Caco-2 (cell line): ENCODE results near the gene DEPDC5. TPM values are rescaled to one million over a fixed set of nuclear protein-coding genes. Genes with fewer than 3 reads are reported as not detected.

Experiments
- BruUV-seq: library from RNA; stranded (reverse); fragments of 400-500 nt; replicated peaks from 2 replicates; lab custom pipeline; 2021; lab: Mats Ljungman, UMichigan
- CTCF ChIA-PET: fragments of 300-600 bp; sonication (Branson Sonifier 250); formaldehyde crosslinking; loops from one replicate; lab custom pipeline; 2022; ENCODE audit warnings: antibody characterized with exemption; lab: Charles Lee
- POLR2A ChIA-PET: fragments of 300-600 bp; sonication (Branson Sonifier 250); formaldehyde crosslinking; loops from one replicate; lab custom pipeline; 2022; ENCODE audit warnings: antibody characterized with exemption; lab: Charles Lee
- DNase-seq, 2 experiments: peaks; one replicate each; pipeline versions ENCODE4 v3.0.0 to v3.0.0-alpha.2; 2020 to 2022
- H3K27me3 ChIP-seq: replicated peaks from 2 replicates; pipeline ENCODE4 v1.6.0; 2011; ENCODE audit warnings: low read length; ENCODE audit not compliant: control insufficient read depth, insufficient read depth
- H3K36me3 ChIP-seq: 2 replicates; pipeline ENCODE4 v1.5.1; 2011; ENCODE audit warnings: low read length; ENCODE audit not compliant: control insufficient read depth, insufficient read depth
- H3K4me1 ChIP-seq: fragments of 250-450 bp; sonication (Bioruptor Pico); 2 replicates; pipeline ENCODE4 v1.5.1; 2020; ENCODE audit warnings: mild to moderate bottlenecking
- H3K4me3 ChIP-seq: 2 replicates; pipeline ENCODE4 v1.5.1; 2011; ENCODE audit warnings: low read depth, mild to moderate bottlenecking, control low read depth, low read length
- H3K9me3 ChIP-seq: fragments of 250-450 bp; sonication (Bioruptor Pico); 2 replicates; pipeline ENCODE4 v1.5.1; 2020; ENCODE audit warnings: mild to moderate bottlenecking, moderate library complexity
- H3K27ac Mint-ChIP-seq: one replicate; pipeline ENCODE4 v1.8.0; 2022; ENCODE audit warnings: mixed read lengths; ENCODE audit not compliant: unreplicated experiment
- H3K27me3 Mint-ChIP-seq: one replicate; pipeline ENCODE4 v1.8.0; 2022; ENCODE audit warnings: mixed read lengths; ENCODE audit not compliant: insufficient read depth, unreplicated experiment
- H3K36me3 Mint-ChIP-seq: one replicate; pipeline ENCODE4 v1.8.0; 2022; ENCODE audit warnings: mild to moderate bottlenecking, mixed read lengths; ENCODE audit not compliant: insufficient read depth, unreplicated experiment
- H3K4me1 Mint-ChIP-seq: one replicate; pipeline ENCODE4 v1.8.0; 2022; ENCODE audit warnings: low read depth, mixed read lengths; ENCODE audit not compliant: unreplicated experiment
- H3K4me3 Mint-ChIP-seq: one replicate; pipeline ENCODE4 v1.8.0; 2022; ENCODE audit warnings: mild to moderate bottlenecking, moderate library complexity, mixed read lengths; ENCODE audit not compliant: unreplicated experiment
- H3K9me3 Mint-ChIP-seq: one replicate; pipeline ENCODE4 v1.8.0; 2022; ENCODE audit warnings: mixed read lengths; ENCODE audit not compliant: unreplicated experiment
- intact Hi-C: fragments of 100-400 bp; cut with micrococcal nuclease; formaldehyde crosslinking; loops from one replicate; pipeline ENCODE4 v1.10.0; 2022; ENCODE audit not compliant: unreplicated experiment
- total RNA-seq: library from RNA; stranded (reverse); gene quantifications from 2 replicates; pipeline ENCODE4 v1.2.3, GENCODE V29; 2022
- TF ChIP-seq, protein P1 (sequence below), 2 experiments: fragments of 200-600 bp in 1 of 2; IDR thresholded peaks; 1 replicate in 1 of 2; 2 replicates in 1 of 2; pipeline versions ENCODE4 v1.5.1 to v1.8.0; 2011 to 2022; ENCODE audit warnings: antibody characterized with exemption in 1 of 2, control low read depth in 1 of 2, inconsistent platforms in 1 of 2, low read depth in 1 of 2, low read length in 1 of 2, mild to moderate bottlenecking in 1 of 2, moderate library complexity in 1 of 2; ENCODE audit not compliant: insufficient read depth in 1 of 2, severe bottlenecking in 1 of 2, unreplicated experiment in 1 of 2

DEPDC5 gene
- total RNA-seq, 1 experiment from 2014 or later = 19.4 TPM

DNA sequence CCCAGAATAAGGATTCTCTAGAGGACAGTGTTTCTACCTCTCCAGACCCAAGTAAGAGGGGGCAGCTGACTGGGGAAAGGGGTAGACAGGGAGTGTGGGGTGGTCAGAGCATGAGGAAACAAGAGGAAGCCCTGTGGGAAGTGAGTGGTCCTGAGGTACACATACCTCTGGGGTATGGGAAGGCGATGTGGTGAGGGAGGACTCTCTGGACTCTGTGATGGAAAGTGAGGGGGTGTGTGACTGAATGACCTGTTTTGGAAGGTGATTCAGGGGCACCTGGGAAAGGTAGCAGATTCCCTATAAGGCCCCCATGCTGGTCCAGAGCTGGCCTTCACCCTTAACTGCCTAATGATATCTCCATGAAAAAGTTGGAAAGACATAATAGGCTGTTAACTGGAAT, 80.1 kb downstream of the DEPDC5 start:
- Mint-ChIP-seq H3K4me3 (no peak overlapping the region), H3K36me3 (peaks cover 9% of the 10 kb centered on the region), H3K4me1 (no peaks in the 10 kb centered on the region), H3K27me3 (no peaks in the 10 kb centered on the region), H3K27ac (no peak overlapping the region), H3K9me3 (no peaks in the 10 kb centered on the region)
- POLR2A ChIA-PET = no interaction called here
- no peak overlapping the region for H3K4me3 ChIP-seq
- TF ChIP-seq, protein P1, sequence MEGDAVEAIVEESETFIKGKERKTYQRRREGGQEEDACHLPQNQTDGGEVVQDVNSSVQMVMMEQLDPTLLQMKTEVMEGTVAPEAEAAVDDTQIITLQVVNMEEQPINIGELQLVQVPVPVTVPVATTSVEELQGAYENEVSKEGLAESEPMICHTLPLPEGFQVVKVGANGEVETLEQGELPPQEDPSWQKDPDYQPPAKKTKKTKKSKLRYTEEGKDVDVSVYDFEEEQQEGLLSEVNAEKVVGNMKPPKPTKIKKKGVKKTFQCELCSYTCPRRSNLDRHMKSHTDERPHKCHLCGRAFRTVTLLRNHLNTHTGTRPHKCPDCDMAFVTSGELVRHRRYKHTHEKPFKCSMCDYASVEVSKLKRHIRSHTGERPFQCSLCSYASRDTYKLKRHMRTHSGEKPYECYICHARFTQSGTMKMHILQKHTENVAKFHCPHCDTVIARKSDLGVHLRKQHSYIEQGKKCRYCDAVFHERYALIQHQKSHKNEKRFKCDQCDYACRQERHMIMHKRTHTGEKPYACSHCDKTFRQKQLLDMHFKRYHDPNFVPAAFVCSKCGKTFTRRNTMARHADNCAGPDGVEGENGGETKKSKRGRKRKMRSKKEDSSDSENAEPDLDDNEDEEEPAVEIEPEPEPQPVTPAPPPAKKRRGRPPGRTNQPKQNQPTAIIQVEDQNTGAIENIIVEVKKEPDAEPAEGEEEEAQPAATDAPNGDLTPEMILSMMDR (IDR thresholded peaks at IDR 0.05; ENCODE audit: insufficient read depth in 1 of 2, low read depth in 1 of 2, low read length in 1 of 2, severe bottlenecking in 1 of 2, unreplicated experiment in 1 of 2) = no peak
- H3K4me1 ChIP-seq = peaks cover 3% of the 10 kb centered on the region; the same call in 1 of the 2 replicates
- intact Hi-C loops = no loop called here
- H3K27me3 ChIP-seq = no peaks in the 10 kb centered on the region
- no peaks in the 10 kb centered on the region for H3K9me3 ChIP-seq
- DNase-seq = no peak
- no TSS peak for BruUV-seq
- CTCF ChIA-PET = no interaction called here
- no peaks in the 10 kb centered on the region for H3K36me3 ChIP-seq

DNA sequence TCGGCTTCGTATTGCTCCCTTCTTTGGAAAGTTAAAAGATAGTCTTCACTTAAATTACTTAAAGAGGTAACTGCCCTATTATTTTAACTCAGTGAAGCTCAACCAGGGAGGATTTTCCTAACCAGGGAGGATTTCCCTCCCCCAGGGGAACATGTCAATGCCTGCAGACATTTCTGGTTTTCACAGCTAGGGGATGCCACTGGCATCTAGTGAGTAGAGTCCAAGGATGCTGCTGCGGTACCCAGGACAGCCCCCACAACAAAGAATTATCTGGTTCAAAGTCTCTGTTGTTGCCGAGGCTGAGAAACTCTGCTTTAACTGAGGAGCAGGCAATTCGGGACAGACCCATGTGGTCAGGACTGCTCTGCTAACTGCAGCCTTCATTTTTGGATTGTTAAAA, 82.2 kb downstream of the DEPDC5 start:
- no peak for DNase-seq
- ChIA-PET POLR2A (no interaction called here), CTCF (no interaction called here)
- Histone ChIP-seq H3K36me3 (no peaks in the 10 kb centered on the region), H3K27me3 (no peaks in the 10 kb centered on the region), H3K4me3 (no peak overlapping the region), H3K9me3 (no peaks in the 10 kb centered on the region), H3K4me1 (no peaks in the 10 kb centered on the region)
- intact Hi-C loops = no loop called here
- H3K9me3 Mint-ChIP-seq = no peaks in the 10 kb centered on the region
- BruUV-seq = no TSS peak
- TF ChIP-seq, protein P1 (IDR thresholded peaks at IDR 0.05; ENCODE audit: insufficient read depth in 1 of 2, low read depth in 1 of 2, low read length in 1 of 2, severe bottlenecking in 1 of 2, unreplicated experiment in 1 of 2) = no peak
- no peaks in the 10 kb centered on the region for H3K4me1 Mint-ChIP-seq
- no peaks in the 10 kb centered on the region for H3K27me3 Mint-ChIP-seq
- H3K4me3 Mint-ChIP-seq = no peak overlapping the region
- H3K27ac Mint-ChIP-seq = no peak overlapping the region
- peaks cover 9% of the 10 kb centered on the region for H3K36me3 Mint-ChIP-seq

DNA sequence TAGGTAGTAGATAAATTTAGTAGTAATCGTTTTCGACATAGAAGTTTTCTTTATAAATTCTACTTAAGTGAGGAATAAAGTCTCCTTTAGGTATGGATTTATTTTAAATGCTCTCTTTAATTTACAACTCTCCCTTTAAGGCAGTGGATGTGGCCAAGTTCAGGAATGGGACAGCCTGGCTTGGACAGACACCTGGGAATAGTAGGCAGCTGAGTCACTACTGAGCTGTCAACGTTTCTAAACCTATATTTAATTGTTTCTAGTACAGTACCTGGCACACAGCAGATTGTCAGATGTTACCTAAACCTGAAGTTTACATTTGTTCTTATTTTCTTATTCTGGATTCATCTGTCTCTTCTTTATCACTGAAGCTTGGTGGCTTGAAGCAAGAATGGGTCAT, 85.1 kb downstream of the DEPDC5 start:
- no peaks in the 10 kb centered on the region for H3K9me3 ChIP-seq
- CTCF ChIA-PET = interaction anchor here (1.0 kb wide), 1 partner anchor 177 kb away, joined by 4 read pairs; the partner anchor contains the start of gene PISD
- no peaks in the 10 kb centered on the region; the same call in 1 of the 2 replicates for H3K36me3 ChIP-seq
- H3K4me3 ChIP-seq = no peak overlapping the region
- BruUV-seq = no TSS peak
- TF ChIP-seq, protein P1 (IDR thresholded peaks at IDR 0.05; ENCODE audit: insufficient read depth in 1 of 2, low read depth in 1 of 2, low read length in 1 of 2, severe bottlenecking in 1 of 2, unreplicated experiment in 1 of 2) = no peak
- no peak overlapping the region for H3K27ac Mint-ChIP-seq
- H3K9me3 Mint-ChIP-seq = no peaks in the 10 kb centered on the region
- peaks cover 6% of the 10 kb centered on the region for H3K36me3 Mint-ChIP-seq
- POLR2A ChIA-PET = no interaction called here
- intact Hi-C loops = no loop called here
- DNase-seq = no peak
- H3K4me3 Mint-ChIP-seq = no peak overlapping the region
- H3K4me1 Mint-ChIP-seq = no peaks in the 10 kb centered on the region
- no peaks in the 10 kb centered on the region for H3K27me3 Mint-ChIP-seq
- H3K27me3 ChIP-seq = no peaks in the 10 kb centered on the region
- no peaks in the 10 kb centered on the region for H3K4me1 ChIP-seq
